ENCODE results near the gene PIK3R2.

PIK3R2 gene

DNA sequence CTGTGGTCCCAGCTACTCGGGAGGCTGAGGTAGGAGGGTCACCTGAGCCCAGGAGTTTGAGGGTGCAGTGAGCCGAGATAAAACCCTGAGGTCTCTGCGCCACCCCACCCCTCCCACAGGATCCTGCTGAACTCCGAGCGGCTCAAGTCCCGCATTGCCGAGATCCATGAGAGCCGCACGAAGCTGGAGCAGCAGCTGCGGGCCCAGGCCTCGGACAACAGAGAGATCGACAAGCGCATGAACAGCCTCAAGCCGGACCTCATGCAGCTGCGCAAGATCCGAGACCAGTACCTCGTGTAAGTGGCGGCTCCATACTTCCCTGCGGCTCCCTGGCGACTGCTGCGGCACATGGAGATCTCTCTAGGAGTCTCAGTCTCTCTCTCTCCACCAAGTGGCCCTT is 14.0 kb downstream of the PIK3R2 start:
- Histone ChIP-seq H3K9me3 (ENCODE audit: insufficient read depth, low read depth, low read length) (no peaks in the 10 kb centered on the region), H3K36me3 (ENCODE audit: control insufficient read depth in 1 of 2, insufficient read depth in 2 of 2, low read length in 2 of 2) (peaks cover 69 to 70% of the 10 kb centered on the region in 2 experiments), H3K79me1 (ENCODE audit: low read length) (no peaks in the 10 kb centered on the region), H4K91ac (ENCODE audit: low read depth, low read length) (no peak overlapping the region), H3K4me1 (ENCODE audit: control insufficient read depth in 1 of 2, insufficient read depth in 2 of 2, low read length in 2 of 2) (no peaks in the 10 kb centered on the region), H3K9ac (ENCODE audit: low read length) (no peak overlapping the region), H2AK5ac (ENCODE audit: low read length) (no peak overlapping the region), H3K27me3 (ENCODE audit: insufficient read depth, low read length) (no peaks in the 10 kb centered on the region), H3K14ac (ENCODE audit: low read length) (no peak overlapping the region), H3K4me2 (ENCODE audit: low read length) (no peak overlapping the region), H3K79me2 (ENCODE audit: control insufficient read depth, insufficient read depth, low read length, poor library complexity) (no peaks in the 10 kb centered on the region), H3K23ac (ENCODE audit: low read length) (no peak overlapping the region), H3K4me3 (ENCODE audit: low read depth, low read length) (no peak overlapping the region), H2BK120ac (ENCODE audit: insufficient read depth, low read length, poor library complexity) (no peak overlapping the region), H2AFZ (ENCODE audit: insufficient read depth, low read length, poor library complexity) (no peak overlapping the region), H4K12ac (ENCODE audit: low read depth, low read length) (no peak overlapping the region), H3K4ac (ENCODE audit: low read depth, low read length) (no peak overlapping the region), H3K18ac (ENCODE audit: low read length) (no peak overlapping the region), H3K27ac (ENCODE audit: low read depth, low read length) (no peak overlapping the region), H2BK5ac (ENCODE audit: low read depth, low read length, poor library complexity) (no peak overlapping the region), H2BK12ac (ENCODE audit: low read length) (no peak overlapping the region), H4K8ac (ENCODE audit: low read depth, low read length) (no peak overlapping the region)
- WGBS (ENCODE audit: extremely low coverage, insufficient coverage, insufficient read length): no CpG with 5 or more reads among the region's 21 CpGs
- DNase-seq: no peak

DNA sequence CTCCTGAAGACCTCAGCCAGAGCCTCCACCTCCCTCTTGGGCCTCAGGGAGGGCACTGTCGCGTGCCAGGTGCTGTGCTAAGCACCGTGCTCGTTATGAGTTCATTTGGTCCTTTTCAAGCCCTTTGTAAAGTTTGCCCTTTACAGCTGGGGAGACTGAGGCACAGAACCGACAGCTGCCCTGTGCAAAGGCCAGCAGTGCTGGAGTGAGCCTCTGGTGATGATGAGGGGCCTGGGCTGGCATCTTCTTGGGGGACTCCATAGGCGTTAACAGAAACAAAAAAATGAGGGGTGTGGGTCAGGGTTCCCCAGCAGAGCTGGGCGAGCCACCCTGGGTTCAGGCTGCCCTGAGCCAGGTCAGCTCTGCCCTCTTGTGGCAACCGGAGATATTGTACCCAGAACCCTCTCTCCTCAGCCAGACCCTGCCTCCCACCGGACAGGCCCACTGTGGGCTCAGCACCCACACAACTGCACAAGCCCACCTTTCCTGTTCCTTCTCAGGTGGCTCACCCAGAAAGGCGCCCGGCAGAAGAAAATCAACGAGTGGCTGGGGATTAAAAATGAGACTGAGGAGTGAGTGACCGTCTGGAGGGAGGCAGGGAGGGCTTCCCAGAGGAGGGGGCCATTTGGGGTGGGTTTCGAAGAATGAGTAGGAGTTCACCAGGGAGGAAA is 15.1 kb downstream of the PIK3R2 start:
- H3K9ac ChIP-seq (ENCODE audit: low read length): no peak overlapping the region
- no peaks in the 10 kb centered on the region for H3K27me3 ChIP-seq (ENCODE audit: insufficient read depth, low read length)

DNA sequence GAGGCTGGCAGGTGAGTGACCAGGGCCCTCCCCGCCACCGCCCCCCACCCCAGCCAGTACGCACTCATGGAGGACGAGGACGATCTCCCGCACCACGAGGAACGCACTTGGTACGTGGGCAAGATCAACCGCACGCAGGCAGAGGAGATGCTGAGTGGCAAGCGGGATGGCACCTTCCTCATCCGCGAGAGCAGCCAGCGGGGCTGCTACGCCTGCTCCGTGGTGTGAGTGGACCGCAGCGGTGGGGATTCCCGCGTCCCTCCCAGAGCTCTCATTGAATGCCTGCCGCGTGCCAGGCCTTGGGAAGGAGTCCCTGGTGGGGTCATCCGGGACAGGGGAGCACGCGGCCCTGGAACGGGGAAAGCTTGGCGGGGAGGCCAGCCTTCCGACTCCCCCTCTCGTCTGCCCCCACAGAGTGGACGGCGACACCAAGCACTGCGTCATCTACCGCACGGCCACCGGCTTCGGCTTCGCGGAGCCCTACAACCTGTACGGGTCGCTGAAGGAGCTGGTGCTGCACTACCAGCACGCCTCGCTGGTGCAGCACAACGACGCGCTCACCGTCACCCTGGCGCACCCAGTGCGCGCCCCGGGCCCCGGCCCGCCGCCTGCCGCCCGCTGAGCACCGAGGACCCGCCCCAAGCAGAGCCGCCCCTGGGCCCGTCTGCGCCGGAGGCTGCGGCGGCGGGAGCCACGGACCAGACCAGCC is 15.9 kb downstream of the PIK3R2 start:
- peaks cover 0 to 4% of the 10 kb centered on the region in 2 experiments for H3K4me1 ChIP-seq (ENCODE audit: control insufficient read depth in 1 of 2, insufficient read depth in 2 of 2, low read length in 2 of 2)
- no peak overlapping the region for H3K18ac ChIP-seq (ENCODE audit: low read length)
- no peaks in the 10 kb centered on the region for H3K79me1 ChIP-seq (ENCODE audit: low read length)
- no peak overlapping the region for H3K14ac ChIP-seq (ENCODE audit: low read length)
- H3K23ac ChIP-seq (ENCODE audit: low read length): no peak overlapping the region
- peaks cover 2% of the 10 kb centered on the region for H3K9me3 ChIP-seq (ENCODE audit: insufficient read depth, low read depth, low read length)
- H2BK12ac ChIP-seq (ENCODE audit: low read length): no peak overlapping the region
- H3K27ac ChIP-seq (ENCODE audit: low read depth, low read length): no peak overlapping the region
- H2BK5ac ChIP-seq (ENCODE audit: low read depth, low read length, poor library complexity): no peak overlapping the region
- WGBS (ENCODE audit: extremely low coverage, insufficient coverage, insufficient read length): no CpG with 5 or more reads among the region's 66 CpGs
- no peak overlapping the region for H4K12ac ChIP-seq (ENCODE audit: low read depth, low read length)
- no peak overlapping the region for H4K8ac ChIP-seq (ENCODE audit: low read depth, low read length)
- no peak for DNase-seq
- H3K9ac ChIP-seq (ENCODE audit: low read length): no peak overlapping the region
- no peak overlapping the region for H3K4me3 ChIP-seq (ENCODE audit: low read depth, low read length)
- H2AK5ac ChIP-seq (ENCODE audit: low read length): no peak overlapping the region
- H3K79me2 ChIP-seq (ENCODE audit: control insufficient read depth, insufficient read depth, low read length, poor library complexity): no peaks in the 10 kb centered on the region
- H3K4me2 ChIP-seq (ENCODE audit: low read length): no peak overlapping the region
- peaks cover under 1% of the 10 kb centered on the region for H3K27me3 ChIP-seq (ENCODE audit: insufficient read depth, low read length)
- H4K91ac ChIP-seq (ENCODE audit: low read depth, low read length): no peak overlapping the region
- H2BK120ac ChIP-seq (ENCODE audit: insufficient read depth, low read length, poor library complexity): no peak overlapping the region
- no peak overlapping the region for H2AFZ ChIP-seq (ENCODE audit: insufficient read depth, low read length, poor library complexity)
- H3K4ac ChIP-seq (ENCODE audit: low read depth, low read length): no peak overlapping the region
- H3K36me3 ChIP-seq (ENCODE audit: control insufficient read depth in 1 of 2, insufficient read depth in 2 of 2, low read length in 2 of 2): peaks cover 54 to 55% of the 10 kb centered on the region in 2 experiments

More for the DNA sequence above, 15.1 kb downstream of the PIK3R2 start:
- Histone ChIP-seq H3K23ac (ENCODE audit: low read length) (no peak overlapping the region), H3K9me3 (ENCODE audit: insufficient read depth, low read depth, low read length) (no peaks in the 10 kb centered on the region), H2AFZ (ENCODE audit: insufficient read depth, low read length, poor library complexity) (no peak overlapping the region), H2BK120ac (ENCODE audit: insufficient read depth, low read length, poor library complexity) (no peak overlapping the region), H3K79me2 (ENCODE audit: control insufficient read depth, insufficient read depth, low read length, poor library complexity) (no peaks in the 10 kb centered on the region), H3K4me2 (ENCODE audit: low read length) (no peak overlapping the region), H3K4me1 (ENCODE audit: control insufficient read depth in 1 of 2, insufficient read depth in 2 of 2, low read length in 2 of 2) (no peaks in the 10 kb centered on the region), H2BK12ac (ENCODE audit: low read length) (no peak overlapping the region), H3K79me1 (ENCODE audit: low read length) (no peaks in the 10 kb centered on the region), H3K14ac (ENCODE audit: low read length) (no peak overlapping the region), H3K18ac (ENCODE audit: low read length) (no peak overlapping the region), H2AK5ac (ENCODE audit: low read length) (no peak overlapping the region), H2BK5ac (ENCODE audit: low read depth, low read length, poor library complexity) (no peak overlapping the region), H4K12ac (ENCODE audit: low read depth, low read length) (no peak overlapping the region), H3K4ac (ENCODE audit: low read depth, low read length) (no peak overlapping the region), H3K4me3 (ENCODE audit: low read depth, low read length) (no peak overlapping the region), H3K27ac (ENCODE audit: low read depth, low read length) (no peak overlapping the region), H4K8ac (ENCODE audit: low read depth, low read length) (no peak overlapping the region), H4K91ac (ENCODE audit: low read depth, low read length) (no peak overlapping the region), H3K36me3 (ENCODE audit: control insufficient read depth in 1 of 2, insufficient read depth in 2 of 2, low read length in 2 of 2) (peaks cover 60% of the 10 kb centered on the region in 2 experiments)
- WGBS (ENCODE audit: extremely low coverage, insufficient coverage, insufficient read length): no CpG with 5 or more reads among the region's 14 CpGs
- DNase-seq: peak in 1 of 2 donors; percentile 51

DNA sequence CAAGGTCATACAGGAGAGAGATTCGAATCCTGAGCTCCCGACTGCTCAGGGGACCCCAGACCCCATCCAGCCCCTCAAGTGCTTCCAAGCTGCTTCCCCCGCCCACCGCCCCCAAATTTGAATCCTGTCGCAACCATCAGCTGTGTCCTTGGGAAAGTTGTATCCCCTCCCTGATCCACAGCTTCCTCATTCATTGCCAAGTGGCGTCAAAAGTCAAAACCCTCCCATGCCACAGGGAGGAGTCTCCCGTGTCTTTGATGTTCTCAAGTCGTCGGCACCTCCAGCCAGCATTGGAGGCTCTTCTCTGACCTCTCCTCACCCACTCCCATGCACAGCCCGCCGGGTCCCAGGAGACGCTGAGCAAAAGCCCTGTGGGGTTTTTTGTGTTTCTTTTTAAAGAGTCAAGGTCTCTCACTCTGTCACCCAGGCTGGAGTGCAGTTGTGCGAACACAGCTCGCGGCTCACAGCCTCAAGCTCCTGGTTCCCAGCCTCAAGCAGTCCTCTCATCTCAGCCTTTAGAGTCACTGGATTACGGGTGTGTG is 17.8 kb downstream of the PIK3R2 start:
- no peaks in the 10 kb centered on the region for H3K79me2 ChIP-seq (ENCODE audit: control insufficient read depth, insufficient read depth, low read length, poor library complexity)
- H3K27me3 ChIP-seq (ENCODE audit: insufficient read depth, low read length): peaks cover 10% of the 10 kb centered on the region
- peaks cover 5% of the 10 kb centered on the region for H3K9me3 ChIP-seq (ENCODE audit: insufficient read depth, low read depth, low read length)
- no peak overlapping the region for H2BK5ac ChIP-seq (ENCODE audit: low read depth, low read length, poor library complexity)
- H3K4me3 ChIP-seq (ENCODE audit: low read depth, low read length): no peak overlapping the region
- H3K14ac ChIP-seq (ENCODE audit: low read length): no peak overlapping the region
- no peak overlapping the region for H2AFZ ChIP-seq (ENCODE audit: insufficient read depth, low read length, poor library complexity)
- no peak overlapping the region for H3K4me2 ChIP-seq (ENCODE audit: low read length)
- no peaks in the 10 kb centered on the region for H3K79me1 ChIP-seq (ENCODE audit: low read length)
- H2AK5ac ChIP-seq (ENCODE audit: low read length): no peak overlapping the region
- WGBS (ENCODE audit: extremely low coverage, insufficient coverage, insufficient read length): no CpG with 5 or more reads among the region's 16 CpGs
- no peak overlapping the region for H4K8ac ChIP-seq (ENCODE audit: low read depth, low read length)
- H3K18ac ChIP-seq (ENCODE audit: low read length): no peak overlapping the region
- no peak overlapping the region for H2BK12ac ChIP-seq (ENCODE audit: low read length)
- H3K4ac ChIP-seq (ENCODE audit: low read depth, low read length): no peak overlapping the region
- H3K4me1 ChIP-seq (ENCODE audit: control insufficient read depth in 1 of 2, insufficient read depth in 2 of 2, low read length in 2 of 2): peaks cover 4 to 9% of the 10 kb centered on the region in 2 experiments
- no peak overlapping the region for H3K23ac ChIP-seq (ENCODE audit: low read length)
- DNase-seq: peak; percentile 22 to 44
- H3K9ac ChIP-seq (ENCODE audit: low read length): no peak overlapping the region
- no peak overlapping the region for H4K91ac ChIP-seq (ENCODE audit: low read depth, low read length)
- H4K12ac ChIP-seq (ENCODE audit: low read depth, low read length): no peak overlapping the region
- H3K36me3 ChIP-seq (ENCODE audit: control insufficient read depth in 1 of 2, insufficient read depth in 2 of 2, low read length in 2 of 2): peaks cover 45 to 46% of the 10 kb centered on the region in 2 experiments
- no peak overlapping the region for H3K27ac ChIP-seq (ENCODE audit: low read depth, low read length)
- H2BK120ac ChIP-seq (ENCODE audit: insufficient read depth, low read length, poor library complexity): no peak overlapping the region

Measured in trophoblast cell (in vitro differentiated cells and primary cell).